Uterus (tissue), 4 donors: ENCODE data around the gene SPIB. TPM values are rescaled to one million over a fixed set of nuclear protein-coding genes. Genes with fewer than 3 reads are reported as not detected.

Source experiments
- DNase-seq, 2 donors: peaks; one replicate each; pipeline ENCODE4 v3.0.0-alpha.2; 2019 to 2020
- H3K27ac ChIP-seq, 2 donors: fragments of 200-600 bp; sonication (generic); 1 replicate in 1 of 2; 2 replicates in 1 of 2; pipeline ENCODE4 v1.5.1; 2016 to 2018
- H3K27me3 ChIP-seq, 2 donors: fragments of 200-600 bp; sonication (generic); one replicate each; pipeline ENCODE4 v1.5.1; 2018 to 2019; ENCODE audit warnings: control low read depth in 1 of 2
- H3K36me3 ChIP-seq, 2 donors: fragments of 200-600 bp; sonication (generic); one replicate each; pipeline ENCODE4 v1.5.1; 2019; ENCODE audit warnings: control low read depth in 1 of 2
- H3K4me1 ChIP-seq, 2 donors: fragments of 200-600 bp; sonication (generic); one replicate each; pipeline ENCODE4 v1.5.1; 2018 to 2019; ENCODE audit warnings: control low read depth in 1 of 2
- H3K4me3 ChIP-seq, 2 donors: fragments of 200-600 bp; sonication (generic); 1 replicate in 1 of 2; 2 replicates in 1 of 2; pipeline ENCODE4 v1.5.1; 2018 to 2019; ENCODE audit warnings: mild to moderate bottlenecking in 1 of 2
- H3K9me3 ChIP-seq, 2 donors: fragments of 200-600 bp; sonication (generic); one replicate each; pipeline ENCODE4 v1.5.1; 2019; ENCODE audit warnings: control low read depth in 1 of 2
- POLR2A ChIP-seq, 2 donors: fragments of 450-650 bp; IDR thresholded peaks; one replicate each; pipeline ENCODE4 v1.6.1; 2016; ENCODE audit warnings: antibody characterized with exemption in 2 of 2, mild to moderate bottlenecking in 1 of 2, moderate library complexity in 1 of 2
- intact Hi-C: fragments of 100-400 bp; cut with DNase I; formaldehyde crosslinking; loops from one replicate; pipeline ENCODE4 v1.15.1; 2023; ENCODE audit warnings: low total_unique reads
- total RNA-seq, 4 donors: library from RNA; depleted of rRNA in 3 of 4; stranded (reverse); fragments of >200 nt in 3 of 4; gene quantifications; one replicate each; pipeline versions ENCODE4 v1.1.0 to v1.2.4, GENCODE V29; 2014 to 2023
- TF ChIP-seq, protein P1 (sequence below), 4 experiments: fragments of 200-600 bp in 2 of 4; fragments of 450-650 bp in 2 of 4; sonication (generic) in 2 of 4; IDR thresholded peaks; one replicate each; pipeline ENCODE4 v1.5.1; 2016 to 2019; ENCODE audit warnings: antibody characterized with exemption in 4 of 4, mild to moderate bottlenecking in 2 of 4, moderate library complexity in 1 of 4
- donor health status: DM: yes; HTN: yes; CAD: no.

SPIB gene
- total RNA-seq, 4 donors from 2014 or later: under 0.01 to 2.1 TPM; not detected in 2

DNA sequence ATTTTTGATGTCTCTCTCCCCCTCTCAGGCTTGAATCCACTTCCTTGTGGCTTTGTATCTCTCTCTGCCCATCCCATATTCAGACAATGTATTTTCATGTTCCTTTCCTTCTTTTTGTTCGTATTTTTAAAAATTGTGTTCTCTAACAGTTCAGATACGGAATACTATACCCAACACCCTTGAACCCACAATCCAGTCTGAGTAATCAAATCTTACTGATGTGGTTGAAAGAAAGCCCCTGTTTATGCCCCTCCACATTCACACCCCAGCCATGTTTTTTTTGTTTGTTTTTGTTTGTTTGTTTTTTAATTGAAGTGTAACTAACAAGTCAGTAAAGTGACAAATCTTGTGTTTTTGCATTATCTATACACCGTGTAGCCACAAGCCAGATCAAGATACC lies 1.4 kb downstream of the SPIB start:
- no peak overlapping the region for H3K27ac ChIP-seq
- DNase-seq: no peak
- H3K36me3 ChIP-seq: no peaks in the 10 kb centered on the region
- H3K4me3 ChIP-seq: no peak overlapping the region
- H3K4me1 ChIP-seq: no peaks in the 10 kb centered on the region
- peaks cover 0 to 22% of the 10 kb centered on the region in 2 donors for H3K27me3 ChIP-seq
- intact Hi-C loops: no loop called here
- no peak for TF ChIP-seq POLR2A (IDR thresholded peaks at IDR 0.05)
- TF ChIP-seq, protein P1, sequence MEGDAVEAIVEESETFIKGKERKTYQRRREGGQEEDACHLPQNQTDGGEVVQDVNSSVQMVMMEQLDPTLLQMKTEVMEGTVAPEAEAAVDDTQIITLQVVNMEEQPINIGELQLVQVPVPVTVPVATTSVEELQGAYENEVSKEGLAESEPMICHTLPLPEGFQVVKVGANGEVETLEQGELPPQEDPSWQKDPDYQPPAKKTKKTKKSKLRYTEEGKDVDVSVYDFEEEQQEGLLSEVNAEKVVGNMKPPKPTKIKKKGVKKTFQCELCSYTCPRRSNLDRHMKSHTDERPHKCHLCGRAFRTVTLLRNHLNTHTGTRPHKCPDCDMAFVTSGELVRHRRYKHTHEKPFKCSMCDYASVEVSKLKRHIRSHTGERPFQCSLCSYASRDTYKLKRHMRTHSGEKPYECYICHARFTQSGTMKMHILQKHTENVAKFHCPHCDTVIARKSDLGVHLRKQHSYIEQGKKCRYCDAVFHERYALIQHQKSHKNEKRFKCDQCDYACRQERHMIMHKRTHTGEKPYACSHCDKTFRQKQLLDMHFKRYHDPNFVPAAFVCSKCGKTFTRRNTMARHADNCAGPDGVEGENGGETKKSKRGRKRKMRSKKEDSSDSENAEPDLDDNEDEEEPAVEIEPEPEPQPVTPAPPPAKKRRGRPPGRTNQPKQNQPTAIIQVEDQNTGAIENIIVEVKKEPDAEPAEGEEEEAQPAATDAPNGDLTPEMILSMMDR (IDR thresholded peaks at IDR 0.05): no peak
- no peaks in the 10 kb centered on the region for H3K9me3 ChIP-seq

DNA sequence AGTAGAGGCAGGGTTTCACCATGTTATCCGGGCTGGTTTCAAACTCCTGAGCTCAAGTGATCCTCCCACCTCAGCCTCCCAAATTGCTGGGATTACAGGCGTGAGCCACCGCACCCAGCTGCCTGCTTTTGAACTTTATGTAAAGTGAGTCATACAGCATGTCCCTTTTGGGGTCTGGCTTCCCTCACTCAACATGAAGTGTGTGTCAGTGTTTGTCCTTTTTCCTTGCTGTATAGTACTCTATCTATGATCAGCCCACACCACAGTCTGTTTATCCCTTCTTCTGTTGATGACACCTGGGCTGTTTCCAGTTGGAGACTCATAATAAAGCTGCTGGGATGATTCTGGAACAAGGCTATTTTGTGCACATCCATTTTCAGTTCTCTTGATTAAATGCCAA lies 2.1 kb downstream of the SPIB start:
- Histone ChIP-seq H3K27ac (no peak overlapping the region), H3K27me3 (peaks cover 0 to 22% of the 10 kb centered on the region in 2 donors), H3K4me3 (no peak overlapping the region), H3K4me1 (no peaks in the 10 kb centered on the region), H3K9me3 (no peaks in the 10 kb centered on the region), H3K36me3 (no peaks in the 10 kb centered on the region)
- DNase-seq: no peak
- intact Hi-C loops: no loop called here
- TF ChIP-seq, protein P1 (IDR thresholded peaks at IDR 0.05): no peak
- TF ChIP-seq POLR2A (IDR thresholded peaks at IDR 0.05): no peak

DNA sequence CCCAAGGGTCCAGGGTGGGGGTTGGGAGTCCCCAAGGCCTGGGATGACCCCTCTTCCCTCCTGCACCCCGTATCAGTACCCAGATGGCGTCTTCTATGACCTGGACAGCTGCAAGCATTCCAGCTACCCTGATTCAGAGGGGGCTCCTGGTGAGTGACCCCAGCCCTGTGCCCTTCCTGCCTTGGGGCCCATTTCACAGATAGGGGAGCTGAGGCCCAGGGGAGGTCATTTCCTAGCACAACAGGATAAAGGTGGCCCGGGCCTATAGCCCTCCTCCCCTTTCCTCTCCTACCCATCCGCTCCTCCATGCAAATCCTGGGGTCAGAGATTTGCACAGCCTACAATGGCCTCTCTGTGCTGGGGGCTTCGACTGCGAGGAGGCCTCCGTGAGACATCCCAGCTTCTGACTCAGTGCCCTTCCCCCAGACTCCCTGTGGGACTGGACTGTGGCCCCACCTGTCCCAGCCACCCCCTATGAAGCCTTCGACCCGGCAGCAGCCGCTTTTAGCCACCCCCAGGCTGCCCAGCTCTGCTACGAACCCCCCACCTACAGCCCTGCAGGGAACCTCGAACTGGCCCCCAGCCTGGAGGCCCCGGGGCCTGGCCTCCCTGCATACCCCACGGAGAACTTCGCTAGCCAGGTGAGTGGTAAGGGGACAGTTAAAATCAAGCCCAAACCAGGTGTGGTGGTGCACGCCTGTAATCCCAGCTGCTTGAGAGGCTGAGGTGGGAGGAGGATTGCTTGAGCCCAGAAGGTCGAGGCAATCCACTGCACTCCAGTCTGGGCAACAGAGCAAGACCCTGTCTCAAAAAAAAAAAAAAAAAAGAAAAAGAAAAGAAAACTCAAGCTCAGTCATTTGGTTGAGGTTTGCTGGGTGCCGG lies 3.9 kb downstream of the SPIB start:
- H3K27ac ChIP-seq: no peak overlapping the region
- peaks cover 0 to 22% of the 10 kb centered on the region in 2 donors for H3K27me3 ChIP-seq
- intact Hi-C loops: no loop called here
- TF ChIP-seq, protein P1 (IDR thresholded peaks at IDR 0.05): no peak
- TF ChIP-seq POLR2A (IDR thresholded peaks at IDR 0.05): no peak
- no peak for DNase-seq
- H3K4me3 ChIP-seq: no peak overlapping the region
- H3K4me1 ChIP-seq: no peaks in the 10 kb centered on the region
- H3K36me3 ChIP-seq: no peaks in the 10 kb centered on the region
- H3K9me3 ChIP-seq: no peaks in the 10 kb centered on the region

DNA sequence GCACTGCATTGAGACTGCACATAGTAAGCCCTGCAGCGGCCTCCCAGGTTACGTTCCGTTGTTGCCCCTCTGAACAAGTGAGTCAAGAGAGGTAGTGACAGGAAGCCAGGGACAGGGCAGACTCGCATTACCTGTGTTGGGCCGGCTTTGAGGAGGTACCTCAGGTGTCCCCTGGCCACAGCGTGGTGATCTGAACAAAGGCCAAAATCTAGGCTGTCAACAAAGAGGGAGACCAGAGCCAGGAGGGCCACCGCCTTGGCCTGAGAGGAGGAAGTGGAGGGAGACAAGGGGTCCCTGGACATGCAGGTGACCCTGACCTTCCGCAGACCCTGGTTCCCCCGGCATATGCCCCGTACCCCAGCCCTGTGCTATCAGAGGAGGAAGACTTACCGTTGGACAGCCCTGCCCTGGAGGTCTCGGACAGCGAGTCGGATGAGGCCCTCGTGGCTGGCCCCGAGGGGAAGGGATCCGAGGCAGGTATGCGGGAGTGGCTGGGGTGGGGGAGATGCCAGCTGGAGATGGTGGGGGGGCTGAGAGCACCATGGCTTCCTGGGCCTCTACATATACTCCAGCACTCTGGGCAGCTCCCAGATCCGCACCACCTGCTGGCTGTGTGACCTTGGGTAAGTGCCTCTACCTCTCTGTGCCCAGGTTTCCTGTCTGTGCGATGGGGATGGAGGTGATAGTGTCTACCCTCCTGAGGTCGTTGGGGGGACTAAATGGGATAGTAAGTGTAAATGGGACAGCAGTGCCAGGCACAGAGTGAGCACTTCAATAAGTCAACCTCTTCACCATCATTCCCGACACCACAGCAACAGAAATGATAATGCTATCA lies 4.8 kb downstream of the SPIB start:
- H3K9me3 ChIP-seq: no peaks in the 10 kb centered on the region
- H3K27me3 ChIP-seq: peaks cover 0 to 18% of the 10 kb centered on the region in 2 donors
- no peak overlapping the region for H3K27ac ChIP-seq
- no peak overlapping the region for H3K4me3 ChIP-seq
- H3K36me3 ChIP-seq: no peaks in the 10 kb centered on the region
- no peaks in the 10 kb centered on the region for H3K4me1 ChIP-seq
- no peak for TF ChIP-seq POLR2A (IDR thresholded peaks at IDR 0.05)
- TF ChIP-seq, protein P1 (IDR thresholded peaks at IDR 0.05): no peak
- no peak for DNase-seq
- intact Hi-C loops: no loop called here

DNA sequence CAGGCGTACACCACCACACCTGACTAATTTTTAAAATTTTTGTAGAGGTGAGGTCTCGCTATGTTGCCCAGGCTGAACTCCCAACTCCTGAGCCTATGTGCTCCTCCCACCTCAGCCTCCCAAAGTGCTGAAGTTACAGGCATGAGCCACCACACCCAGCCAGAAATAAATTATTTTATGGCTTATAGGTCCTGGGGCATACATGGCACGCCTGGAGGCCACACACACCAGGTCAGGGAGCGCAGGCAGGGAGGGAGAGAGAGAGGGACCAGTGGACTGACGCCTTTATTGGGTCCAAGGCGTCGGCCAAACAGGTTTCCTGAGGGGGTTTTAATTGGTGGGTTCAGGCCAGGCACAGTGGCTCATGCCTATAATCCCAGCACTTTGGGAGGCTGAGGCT lies 6.8 kb downstream of the SPIB start:
- H3K27me3 ChIP-seq: peaks cover 0 to 5% of the 10 kb centered on the region in 2 donors

More for the DNA sequence above, 6.8 kb downstream of the SPIB start:
- Histone ChIP-seq H3K36me3 (no peaks in the 10 kb centered on the region), H3K4me1 (no peaks in the 10 kb centered on the region), H3K4me3 (no peak overlapping the region), H3K9me3 (no peaks in the 10 kb centered on the region), H3K27ac (no peak overlapping the region)
- DNase-seq: no peak
- intact Hi-C loops: no loop called here
- TF ChIP-seq POLR2A (IDR thresholded peaks at IDR 0.05): no peak
- TF ChIP-seq, protein P1 (IDR thresholded peaks at IDR 0.05): no peak
